Activated CD8-positive, alpha-beta T cell treated with anti-CD3 and anti-CD28 coated beads for 36 hours (primary cell): ENCODE results near the gene NAAA. TPM values are rescaled to one million over a fixed set of nuclear protein-coding genes. Genes with fewer than 3 reads are reported as not detected.

Experiments
- ATAC-seq: fragments of 200-7000 bp; cut with Tn5 transposase; one replicate; pipeline ENCODE4 v1.10.0; 2021; ENCODE audit warnings: mild to moderate bottlenecking, moderate library complexity
- CTCF ChIA-PET: fragments of 350-600 bp; sonication (Branson Sonifier 250); formaldehyde crosslinking; loops from one replicate; lab custom pipeline; 2021; ENCODE audit warnings: antibody characterized with exemption; lab: Charles Lee
- POLR2A ChIA-PET: fragments of 350-600 bp; sonication (Branson Sonifier 250); formaldehyde crosslinking; loops from one replicate; lab custom pipeline; 2021; ENCODE audit warnings: antibody characterized with exemption; lab: Charles Lee
- DNase-seq: peaks from one replicate; pipeline ENCODE4 v3.0.0-alpha.2; 2020
- H3K27ac Mint-ChIP-seq: one replicate; pipeline ENCODE4 v1.8.0; 2021; ENCODE audit warnings: mild to moderate bottlenecking, mixed read lengths
- H3K27me3 Mint-ChIP-seq: one replicate; pipeline ENCODE4 v1.8.0; 2021; ENCODE audit warnings: mixed read lengths
- H3K36me3 Mint-ChIP-seq: one replicate; pipeline ENCODE4 v1.8.0; 2021; ENCODE audit warnings: low read depth, mixed read lengths
- H3K4me1 Mint-ChIP-seq: one replicate; pipeline ENCODE4 v1.8.0; 2021; ENCODE audit warnings: low read depth, mixed read lengths
- H3K4me3 Mint-ChIP-seq: one replicate; pipeline ENCODE4 v1.8.0; 2021; ENCODE audit warnings: mild to moderate bottlenecking, moderate library complexity, mixed read lengths
- H3K9me3 Mint-ChIP-seq: one replicate; pipeline ENCODE4 v1.8.0; 2021; ENCODE audit warnings: mixed read lengths
- CTCF ChIP-seq: fragments of 200-600 bp; IDR thresholded peaks from one replicate; pipeline ENCODE4 v1.8.0; 2022; ENCODE audit warnings: antibody characterized with exemption, mild to moderate bottlenecking
- intact Hi-C: fragments of 100-400 bp; cut with micrococcal nuclease; formaldehyde crosslinking; loops from one replicate; pipeline ENCODE4 v1.10.0; 2022
- total RNA-seq, 2 experiments: library from RNA; stranded (reverse); gene quantifications; one replicate each; pipeline ENCODE4 v1.2.3, GENCODE V29; 2021

The NAAA gene
- total RNA-seq, 2 experiments from 2014 or later: 18.7 to 22.2 TPM

- intact Hi-C loops: no loop called here
- ATAC-seq (no peak), DNase-seq (no peak)
- H3K4me1 Mint-ChIP-seq: no peaks in the 10 kb centered on the region
- H3K9me3 Mint-ChIP-seq: peaks cover 8% of the 10 kb centered on the region
- H3K27me3 Mint-ChIP-seq: no peaks in the 10 kb centered on the region
- H3K36me3 Mint-ChIP-seq: peaks cover 24% of the 10 kb centered on the region
- H3K27ac Mint-ChIP-seq: no peak overlapping the region
- POLR2A ChIA-PET: interaction anchor here (0.6 kb wide), 1 partner anchor 200 kb away, joined by 3 read pairs; no protein-coding TSS in a partner anchor
- CTCF ChIA-PET: interaction anchor here (1.3 to 10.1 kb wide), 2 partner anchors 15 to 82 kb away, joined by 3 to 71 read pairs; no protein-coding TSS in a partner anchor
- no peak overlapping the region for H3K4me3 Mint-ChIP-seq
- TF ChIP-seq CTCF: no peak
These were observed 31.4 kb downstream of the NAAA start for GRCh38 chr4:75909405-75909804.

- intact Hi-C loops: no loop called here
- Mint-ChIP-seq H3K27ac (no peak overlapping the region), H3K36me3 (peaks cover 19% of the 10 kb centered on the region), H3K4me1 (no peaks in the 10 kb centered on the region), H3K4me3 (no peak overlapping the region), H3K9me3 (peaks cover 8% of the 10 kb centered on the region), H3K27me3 (no peaks in the 10 kb centered on the region)
- DNase-seq (no peak), ATAC-seq (no peak)
- ChIA-PET CTCF (interaction anchor here (1.0 to 10.1 kb wide), 3 partner anchors 8 to 61 kb away, joined by 3 to 71 read pairs (median 18); no protein-coding TSS in a partner anchor), POLR2A (no interaction called here)
- no peak for TF ChIP-seq CTCF
These were observed 32.3 kb downstream of the NAAA start for GRCh38 chr4:75908555-75908954.

GRCh38 chr4:75907966-75908365 lies 32.8 kb downstream of the NAAA start:
- H3K36me3 Mint-ChIP-seq: peaks cover 16% of the 10 kb centered on the region
- ATAC-seq (no peak), DNase-seq (no peak)
- ChIA-PET CTCF (interaction anchor here (0.8 to 10.1 kb wide), 4 partner anchors 9 to 108 kb away, joined by 3 to 71 read pairs (median 10); no protein-coding TSS in a partner anchor), POLR2A (no interaction called here)
- no peak overlapping the region for H3K4me3 Mint-ChIP-seq
- no peaks in the 10 kb centered on the region for H3K27me3 Mint-ChIP-seq
- peaks cover 8% of the 10 kb centered on the region for H3K9me3 Mint-ChIP-seq
- intact Hi-C loops: no loop called here
- H3K27ac Mint-ChIP-seq: no peak overlapping the region
- H3K4me1 Mint-ChIP-seq: no peaks in the 10 kb centered on the region
- TF ChIP-seq CTCF: no peak

- Mint-ChIP-seq H3K4me3 (no peak overlapping the region), H3K27ac (no peak overlapping the region), H3K9me3 (no peaks in the 10 kb centered on the region), H3K4me1 (no peaks in the 10 kb centered on the region), H3K27me3 (peaks cover 4% of the 10 kb centered on the region), H3K36me3 (no peaks in the 10 kb centered on the region)
- no peak for TF ChIP-seq CTCF
- intact Hi-C loops: no loop called here
- DNase-seq (no peak), ATAC-seq (no peak)
- ChIA-PET POLR2A (interaction anchor here (1.0 kb wide), 1 partner anchor 9 kb away, joined by 3 read pairs; no protein-coding TSS in a partner anchor), CTCF (interaction anchor here (10.1 kb wide), 1 partner anchor 9 kb away, joined by 71 read pairs; no protein-coding TSS in a partner anchor)
These were observed 36.7 kb downstream of the NAAA start for GRCh38 chr4:75904076-75904475.

GRCh38 chr4:75902352-75902751 lies 38.5 kb downstream of the NAAA start, which contains the start of gene PPEF2:
Gene PPEF2 (minus strand): TSS chr4:75902452. CDS start chr4:75896325, 6,127 bp downstream.
- intact Hi-C loops: no loop called here
- CTCF ChIA-PET: interaction anchor here (1.2 to 10.1 kb wide), 2 partner anchors 8 to 37 kb away, joined by 4 to 71 read pairs; no protein-coding TSS in a partner anchor
- peaks cover 2% of the 10 kb centered on the region for H3K9me3 Mint-ChIP-seq
- POLR2A ChIA-PET: no interaction called here
- H3K4me3 Mint-ChIP-seq: no peak within 1 kb of the TSS
- H3K4me1 Mint-ChIP-seq: no peaks in the 10 kb centered on the region
- TF ChIP-seq CTCF: no peak
- DNase-seq: no peak
- no peaks in the 10 kb centered on the region for H3K36me3 Mint-ChIP-seq
- no peak within 1 kb of the TSS for H3K27ac Mint-ChIP-seq
- ATAC-seq: no peak
- H3K27me3 Mint-ChIP-seq: peaks cover 7% of the 10 kb centered on the region
